Endothelial cell (in vitro differentiated cells): ENCODE measurements around the gene GNAO1. TPM values are rescaled to one million over a fixed set of nuclear protein-coding genes. Genes with fewer than 3 reads are reported as not detected.

Source experiments
- DNase-seq: peaks from one replicate; pipeline ENCODE4 v3.0.0; 2021; ENCODE audit warnings: low spot score
- H3K27ac Mint-ChIP-seq: one replicate; pipeline ENCODE4 v1.8.0; 2021; ENCODE audit warnings: mixed read lengths, inconsistent platforms; ENCODE audit not compliant: unreplicated experiment
- H3K27me3 Mint-ChIP-seq: one replicate; pipeline ENCODE4 v1.8.0; 2021; ENCODE audit warnings: mild to moderate bottlenecking, moderate library complexity, mixed read lengths, inconsistent platforms; ENCODE audit not compliant: unreplicated experiment
- H3K36me3 Mint-ChIP-seq: one replicate; pipeline ENCODE4 v1.8.0; 2021; ENCODE audit warnings: mild to moderate bottlenecking, low read depth, mixed read lengths, inconsistent platforms; ENCODE audit not compliant: unreplicated experiment
- H3K4me1 Mint-ChIP-seq: one replicate; pipeline ENCODE4 v1.8.0; 2021; ENCODE audit warnings: mild to moderate bottlenecking, mixed read lengths, inconsistent platforms; ENCODE audit not compliant: unreplicated experiment
- H3K4me3 Mint-ChIP-seq: one replicate; pipeline ENCODE4 v1.8.0; 2021; ENCODE audit warnings: mild to moderate bottlenecking, mixed read lengths, inconsistent platforms; ENCODE audit not compliant: unreplicated experiment
- H3K9me3 Mint-ChIP-seq: one replicate; pipeline ENCODE4 v1.8.0; 2021; ENCODE audit warnings: mixed read lengths, inconsistent platforms; ENCODE audit not compliant: unreplicated experiment
- CTCF ChIP-seq: fragments of 200-600 bp; sonication (generic); IDR thresholded peaks from one replicate; pipeline ENCODE4 v1.5.0; 2021; ENCODE audit warnings: antibody characterized with exemption; ENCODE audit not compliant: unreplicated experiment
- total RNA-seq: library from RNA; stranded (reverse); fragmentation: NEBNext Ultra II Directional; extraction: Animal tissue kit (Norgen Biotek cat#: 25700); gene quantifications from one replicate; pipeline ENCODE4 v1.2.1, GENCODE V29; 2021; ENCODE audit not compliant: unreplicated experiment

The GNAO1 gene
- total RNA-seq, 1 donor from 2014 or later, result 0.69 TPM

- no peak for DNase-seq
- Mint-ChIP-seq H3K4me1 (peaks cover 11% of the 10 kb centered on the region), H3K27ac (no peak overlapping the region), H3K4me3 (no peak overlapping the region), H3K36me3 (peaks cover 32% of the 10 kb centered on the region), H3K27me3 (peaks cover 9% of the 10 kb centered on the region), H3K9me3 (no peaks in the 10 kb centered on the region)
- no peak for TF ChIP-seq CTCF
These were observed 172.7 kb downstream of the GNAO1 start for GRCh38 chr16:56363781-56364565.

- H3K27ac Mint-ChIP-seq, result no peak overlapping the region
- H3K4me3 Mint-ChIP-seq, result no peak overlapping the region
- peaks cover 6% of the 10 kb centered on the region for H3K4me1 Mint-ChIP-seq
- H3K9me3 Mint-ChIP-seq, result no peaks in the 10 kb centered on the region
- DNase-seq, result no peak
- TF ChIP-seq CTCF, result no peak
- peaks cover 9% of the 10 kb centered on the region for H3K27me3 Mint-ChIP-seq
- H3K36me3 Mint-ChIP-seq, result peaks cover 32% of the 10 kb centered on the region
These were observed 173.6 kb downstream of the GNAO1 start for GRCh38 chr16:56364865-56365264.

GRCh38 chr16:56365552-56365951 is 174.3 kb downstream of the GNAO1 start:
- Mint-ChIP-seq H3K27ac (no peak overlapping the region), H3K4me3 (no peak overlapping the region), H3K9me3 (no peaks in the 10 kb centered on the region), H3K4me1 (peaks cover 6% of the 10 kb centered on the region), H3K27me3 (peaks cover 9% of the 10 kb centered on the region), H3K36me3 (peaks cover 32% of the 10 kb centered on the region)
- TF ChIP-seq CTCF, result no peak
- DNase-seq, result no peak

GRCh38 chr16:56366945-56367344 is 175.7 kb downstream of the GNAO1 start:
- peaks cover 9% of the 10 kb centered on the region for H3K27me3 Mint-ChIP-seq
- DNase-seq, result no peak
- TF ChIP-seq CTCF, result no peak
- no peaks in the 10 kb centered on the region for H3K9me3 Mint-ChIP-seq
- peaks cover 32% of the 10 kb centered on the region for H3K36me3 Mint-ChIP-seq
- peaks cover 3% of the 10 kb centered on the region for H3K4me1 Mint-ChIP-seq
- H3K27ac Mint-ChIP-seq, result no peak overlapping the region
- H3K4me3 Mint-ChIP-seq, result no peak overlapping the region

GRCh38 chr16:56367764-56368163 is 176.5 kb downstream of the GNAO1 start:
- H3K36me3 Mint-ChIP-seq, result peaks cover 31% of the 10 kb centered on the region
- H3K4me3 Mint-ChIP-seq, result no peak overlapping the region
- H3K27ac Mint-ChIP-seq, result no peak overlapping the region
- no peaks in the 10 kb centered on the region for H3K9me3 Mint-ChIP-seq
- H3K4me1 Mint-ChIP-seq, result peaks cover 3% of the 10 kb centered on the region
- DNase-seq, result no peak
- TF ChIP-seq CTCF, result no peak
- peaks cover 4% of the 10 kb centered on the region for H3K27me3 Mint-ChIP-seq
